Non-pigmented ciliary epithelial cell (primary cell): ENCODE results near the gene IGFL4.
"Not testable (repeated sequence)": the region's sequence is repeated elsewhere in the genome, so short reads cannot be mapped to it uniquely, and the experiment has no call there.

Source experiments
- DNase-seq: peaks from one replicate; pipeline ENCODE4 v3.0.0-alpha.2; 2010; ENCODE audit warnings: low read depth

Gene IGFL4

GRCh38 chr19:46040952-46041500 lies at the start of gene IGFL4:
Gene IGFL4, minus strand, starts transcription at chr19:46041002. Its CDS starts 40 bp downstream, at chr19:46040962.
- no peak for DNase-seq

DNA sequence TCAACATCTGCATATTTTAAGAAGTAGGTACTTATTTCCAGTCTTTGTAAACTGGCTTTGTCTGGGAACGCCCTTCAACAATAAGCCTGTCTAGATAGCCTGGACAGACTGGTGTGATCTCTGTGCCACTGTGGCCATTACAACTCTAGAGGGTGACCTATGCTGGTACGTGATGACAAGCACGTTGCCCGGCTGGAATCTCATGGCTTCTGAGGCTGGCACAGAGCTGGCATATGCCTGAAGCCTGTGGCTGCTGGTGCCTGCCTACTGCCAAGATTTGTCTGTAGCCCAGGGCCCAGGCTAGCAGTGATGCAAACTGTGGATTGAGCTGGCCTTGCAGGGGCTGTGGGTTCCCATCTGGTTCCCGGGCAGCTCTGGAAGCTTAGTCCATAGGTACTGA lies 49.6 kb upstream of the IGFL4 start:
- no peak for DNase-seq

DNA sequence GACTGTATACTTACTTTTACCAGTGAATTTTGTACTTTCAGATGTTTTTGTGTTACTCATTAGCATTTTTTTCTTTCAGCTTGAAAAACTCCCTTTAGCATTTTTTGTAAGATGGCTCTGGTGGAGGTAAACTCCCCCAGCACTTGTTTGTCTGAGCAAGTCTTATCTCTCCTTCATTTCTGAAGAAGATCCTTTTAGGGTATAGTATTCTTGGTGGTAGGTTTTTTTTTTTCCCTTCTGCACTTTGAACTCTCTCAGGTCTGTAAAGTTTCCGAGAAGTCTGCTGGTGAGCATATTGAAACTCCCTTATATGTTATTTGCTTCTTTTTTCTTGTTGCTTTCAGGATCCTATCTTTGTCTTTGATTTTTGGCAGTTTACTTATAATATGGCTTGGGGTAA lies 48.6 kb upstream of the IGFL4 start:
- no peak for DNase-seq

DNA sequence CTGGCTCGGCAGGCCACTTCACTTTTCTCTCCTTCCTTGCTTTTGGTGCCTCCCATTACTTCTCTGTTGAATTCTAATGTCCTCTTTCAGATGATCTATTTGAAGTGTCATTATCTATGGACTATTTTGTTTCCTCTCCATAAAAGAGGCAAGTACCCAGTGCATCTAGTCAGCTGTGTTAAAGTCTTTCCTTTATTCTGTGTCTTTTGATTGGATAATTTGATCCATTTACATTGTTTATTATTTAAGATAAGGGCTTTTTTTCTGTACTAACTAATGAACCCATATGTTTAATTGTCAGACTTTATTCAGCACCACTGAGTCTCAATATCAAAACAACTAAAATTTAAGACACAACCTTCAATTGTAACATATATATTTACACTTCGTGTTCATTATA lies 47.3 kb upstream of the IGFL4 start:
- no peak for DNase-seq

DNA sequence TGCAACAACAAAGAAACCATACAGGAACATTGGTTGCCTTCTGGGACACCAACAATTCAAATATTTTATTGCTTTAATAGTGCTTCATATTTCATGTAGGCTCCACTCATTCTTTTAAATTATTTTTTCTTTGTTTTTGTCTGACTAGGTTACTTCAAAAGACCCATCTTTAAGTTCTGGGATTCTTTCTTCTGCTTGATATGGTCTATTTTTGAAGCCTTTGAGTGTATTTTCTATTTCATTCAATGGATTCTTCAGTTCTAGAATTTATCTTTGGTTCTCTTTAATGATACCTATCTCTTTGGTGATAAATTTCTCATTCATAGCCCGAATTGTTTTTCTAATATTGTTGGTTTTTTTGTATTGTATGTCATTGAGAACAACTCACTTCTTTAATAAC lies 45.1 kb upstream of the IGFL4 start:
- no peak for DNase-seq

GRCh38 chr19:46082728-46083050 lies 41.9 kb upstream of the IGFL4 start:
- DNase-seq: no peak

DNA sequence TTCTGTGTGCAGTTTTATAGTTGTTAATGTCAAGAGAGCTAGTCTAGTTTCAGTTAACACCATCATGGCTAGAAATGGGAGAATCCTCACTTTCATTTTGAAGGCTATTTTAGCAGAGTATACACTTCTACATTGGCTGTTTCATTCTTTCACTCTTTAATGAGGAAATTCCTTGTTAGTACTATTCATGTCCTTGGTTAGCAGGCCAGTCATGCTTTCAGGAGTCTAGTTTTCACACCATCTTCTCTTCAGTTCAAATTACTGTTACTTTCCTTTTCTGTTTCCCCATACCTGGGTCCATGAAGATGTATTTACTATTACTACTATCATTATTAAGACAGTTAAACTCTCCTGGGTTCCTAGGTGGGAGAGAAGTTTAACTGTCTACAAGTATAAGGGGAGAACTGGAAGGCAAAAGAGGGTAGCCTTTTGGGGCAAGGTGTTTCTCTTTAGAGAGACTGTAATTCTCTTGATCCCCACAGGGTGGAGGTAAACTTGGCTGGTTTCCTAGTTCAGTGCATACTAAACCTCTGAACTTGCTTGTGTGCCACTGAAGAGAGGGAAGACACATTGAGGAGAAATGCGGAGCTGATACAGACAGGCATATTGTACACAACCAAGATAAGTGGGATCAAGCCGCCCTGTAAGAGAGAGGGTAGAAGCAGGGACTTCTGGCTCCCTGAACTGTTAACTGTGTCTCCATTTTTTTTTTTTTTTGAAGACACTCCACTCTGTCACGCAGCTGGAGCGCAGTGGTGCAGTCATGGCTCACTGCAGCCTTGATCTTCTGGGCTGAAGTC lies 41.3 kb upstream of the IGFL4 start:
- DNase-seq: no peak

DNA sequence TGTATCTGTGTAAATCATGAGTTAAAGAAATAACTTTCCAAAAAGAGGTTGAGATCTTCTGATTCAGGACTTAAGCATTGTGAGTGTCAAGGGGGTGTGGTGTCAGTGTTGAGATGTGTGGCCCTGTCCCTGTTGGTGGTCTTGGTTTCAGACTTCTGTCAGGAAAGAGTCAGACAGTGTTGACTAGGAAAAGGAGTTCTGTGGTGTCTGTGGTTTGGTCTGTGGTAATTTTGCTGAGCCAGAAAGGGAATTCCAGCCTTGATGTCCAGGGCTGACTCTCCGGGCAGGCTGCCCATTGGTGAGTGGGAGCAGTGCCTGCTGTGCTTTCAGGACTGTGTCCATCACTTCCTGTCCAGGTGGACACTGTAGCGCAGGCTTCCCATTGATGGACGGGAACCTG lies 39.8 kb upstream of the IGFL4 start:
- peak; percentile 97 for DNase-seq

GRCh38 chr19:46079576-46079975 lies 38.8 kb upstream of the IGFL4 start:
- DNase-seq: no peak

- not testable (repeated sequence) for DNase-seq
Measured at GRCh38 chr19:46078573-46079332, 38.0 kb upstream of the IGFL4 start.

DNA sequence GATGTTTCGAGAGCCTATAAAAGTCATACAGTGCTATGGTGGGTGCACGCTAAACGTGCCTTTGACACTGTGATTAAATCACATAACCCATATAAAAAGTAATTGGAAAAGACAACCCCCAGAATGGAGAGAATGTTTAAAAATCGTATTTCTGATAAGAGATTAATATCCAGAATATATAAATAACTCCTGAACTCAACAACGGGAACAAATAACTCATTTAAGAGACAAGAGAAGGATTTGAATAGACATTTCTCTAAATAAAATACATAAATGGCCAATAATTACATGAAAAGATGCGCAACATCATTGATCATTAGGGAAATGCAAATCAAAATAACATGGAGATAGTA lies 37.0 kb upstream of the IGFL4 start:
- no peak for DNase-seq

DNA sequence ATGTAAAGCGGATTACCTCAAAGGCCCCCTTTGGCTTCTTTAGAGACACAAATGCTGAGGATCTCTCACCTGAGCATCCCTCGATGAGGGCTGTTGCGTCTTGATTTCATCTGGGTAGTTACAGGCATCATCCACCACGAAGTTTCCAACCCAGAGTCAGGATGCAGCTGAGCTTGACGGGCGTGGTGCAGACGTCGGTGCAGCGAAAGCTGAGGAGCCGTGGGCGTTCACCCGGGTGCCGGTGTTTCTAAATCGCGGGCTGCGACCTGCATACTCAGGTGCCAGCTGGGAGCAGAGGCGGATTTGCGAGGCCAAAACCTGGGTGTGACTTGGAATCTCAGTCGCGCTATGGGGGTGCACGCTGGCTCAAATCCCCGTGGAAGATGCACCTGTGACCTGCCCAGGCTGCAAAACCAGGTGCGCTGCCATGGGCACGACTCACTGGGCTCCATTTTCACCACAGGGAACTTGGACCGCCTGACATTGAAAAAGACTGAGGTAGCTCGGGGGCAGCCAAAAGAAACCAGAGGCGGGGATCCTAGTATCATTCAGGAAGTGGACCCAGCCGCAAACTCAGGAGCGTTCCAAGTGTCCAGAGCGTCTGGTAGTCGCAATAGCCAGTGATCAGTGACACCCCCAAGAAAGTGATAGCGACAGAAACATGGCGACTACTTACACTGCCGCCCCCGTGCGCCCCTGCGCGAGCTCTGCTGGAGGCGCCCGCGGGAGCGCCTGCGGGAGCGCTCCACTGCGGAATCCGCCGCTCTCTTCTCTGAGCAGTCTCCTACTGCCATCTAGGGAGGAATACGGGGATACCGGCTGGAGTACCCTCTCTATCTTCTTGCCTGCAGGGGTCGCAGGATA lies 36.4 kb upstream of the IGFL4 start:
- no peak for DNase-seq

DNA sequence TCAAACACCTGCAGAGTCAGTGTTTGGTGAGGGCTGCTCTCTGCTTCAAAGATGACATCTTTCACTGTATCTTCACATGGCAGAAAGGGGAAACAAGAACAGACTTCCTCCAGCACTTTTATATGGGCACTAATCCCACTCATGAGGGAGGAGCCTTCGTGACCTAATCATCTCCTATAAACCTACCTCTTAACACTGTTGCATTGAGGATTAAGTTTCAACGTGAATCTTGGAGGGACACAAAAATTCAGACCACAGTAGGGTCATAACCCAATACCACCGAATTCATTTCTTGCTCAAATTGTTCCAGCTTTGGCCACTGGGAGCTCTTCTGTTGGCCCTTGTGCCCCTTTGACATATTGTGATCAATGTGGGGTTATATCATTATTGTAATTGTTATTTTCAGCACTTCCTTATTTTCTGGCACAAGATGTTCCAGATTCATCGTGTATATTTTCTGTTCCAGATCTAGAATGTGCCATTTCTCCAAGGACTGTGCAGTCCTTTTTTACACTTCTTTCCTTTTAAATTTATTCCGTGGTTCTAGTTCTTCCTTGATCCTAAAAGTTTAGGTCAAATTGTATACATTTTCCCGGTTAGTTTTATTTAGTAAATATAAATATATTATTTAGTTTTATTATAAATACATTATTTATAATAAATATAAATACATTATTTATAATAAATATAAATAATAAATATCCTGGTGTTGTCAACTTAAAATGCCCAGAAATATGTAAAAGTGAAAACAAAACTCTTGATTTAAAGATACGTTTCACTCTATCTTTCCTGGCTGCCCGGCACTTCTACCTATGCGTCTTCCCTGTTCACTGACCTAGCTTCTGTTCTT lies 35.5 kb upstream of the IGFL4 start:
- DNase-seq: no peak

GRCh38 chr19:46073268-46073922 lies 32.6 kb upstream of the IGFL4 start:
- no peak for DNase-seq

GRCh38 chr19:46069806-46070341 lies 29.1 kb upstream of the IGFL4 start:
- peak; percentile 88 for DNase-seq

DNA sequence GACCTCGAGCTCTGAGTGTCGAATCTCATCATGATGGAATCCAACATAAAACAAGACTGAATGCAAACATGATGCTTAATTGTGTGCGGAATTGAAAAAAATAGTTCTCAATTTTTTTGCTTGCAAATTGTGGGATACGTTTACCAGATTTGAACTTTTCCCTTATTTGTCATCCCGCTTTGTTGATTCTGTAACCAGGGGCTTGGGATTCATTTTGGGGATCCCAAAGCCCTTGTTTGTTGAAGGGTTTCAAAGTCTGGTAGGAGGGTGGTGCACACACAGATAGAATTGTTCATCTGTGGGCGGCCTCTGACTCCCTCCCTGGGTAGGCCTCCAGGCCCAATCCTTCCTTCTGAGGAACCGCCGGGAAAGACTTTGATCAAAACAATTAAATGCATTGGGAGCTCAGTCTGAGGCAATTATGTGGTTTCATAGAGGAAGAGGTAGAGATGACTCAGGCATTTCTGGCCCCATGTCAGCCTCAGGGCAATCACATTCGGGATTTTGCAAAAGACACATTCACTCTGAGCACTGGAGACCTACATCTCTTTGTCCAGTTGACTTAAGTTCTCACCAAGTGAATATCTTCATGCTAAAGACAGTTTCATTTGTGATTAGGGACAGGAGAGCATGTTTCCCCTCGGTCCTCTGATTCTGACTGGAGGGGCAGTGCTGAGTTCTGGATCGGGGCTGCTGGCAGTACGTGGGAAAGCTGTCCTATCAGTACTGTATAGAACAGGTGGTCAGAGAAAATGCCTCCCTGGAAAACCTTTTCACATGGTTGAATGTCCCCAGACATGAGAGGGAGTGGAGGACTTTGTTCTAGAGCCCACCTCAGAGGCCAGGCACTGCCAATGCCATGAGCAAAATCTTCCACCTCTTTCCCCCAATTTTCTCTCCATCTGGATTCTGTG lies 27.8 kb upstream of the IGFL4 start:
- DNase-seq: no peak

DNA sequence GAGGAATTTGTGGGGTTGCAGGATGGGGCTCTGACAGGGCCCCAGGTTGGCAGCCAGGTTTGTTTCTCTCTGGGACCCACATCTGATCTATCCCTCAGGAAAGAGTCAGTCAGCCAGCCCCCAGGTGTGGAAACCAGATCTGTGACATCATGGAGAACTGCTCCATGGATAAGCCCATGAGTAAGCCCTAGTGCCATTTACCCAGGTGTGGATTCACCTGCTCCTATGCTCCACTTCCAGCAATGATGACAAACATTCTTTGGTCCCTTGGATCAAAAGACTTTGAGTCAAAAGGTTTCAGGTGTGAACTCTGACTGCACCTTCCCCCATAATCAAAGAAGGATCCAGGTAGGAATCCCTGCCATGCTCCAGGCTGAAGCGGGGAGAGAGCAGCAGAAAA lies 26.9 kb upstream of the IGFL4 start:
- DNase-seq: no peak

- DNase-seq: no peak
Measured at GRCh38 chr19:46066471-46066870, 25.7 kb upstream of the IGFL4 start.

DNA sequence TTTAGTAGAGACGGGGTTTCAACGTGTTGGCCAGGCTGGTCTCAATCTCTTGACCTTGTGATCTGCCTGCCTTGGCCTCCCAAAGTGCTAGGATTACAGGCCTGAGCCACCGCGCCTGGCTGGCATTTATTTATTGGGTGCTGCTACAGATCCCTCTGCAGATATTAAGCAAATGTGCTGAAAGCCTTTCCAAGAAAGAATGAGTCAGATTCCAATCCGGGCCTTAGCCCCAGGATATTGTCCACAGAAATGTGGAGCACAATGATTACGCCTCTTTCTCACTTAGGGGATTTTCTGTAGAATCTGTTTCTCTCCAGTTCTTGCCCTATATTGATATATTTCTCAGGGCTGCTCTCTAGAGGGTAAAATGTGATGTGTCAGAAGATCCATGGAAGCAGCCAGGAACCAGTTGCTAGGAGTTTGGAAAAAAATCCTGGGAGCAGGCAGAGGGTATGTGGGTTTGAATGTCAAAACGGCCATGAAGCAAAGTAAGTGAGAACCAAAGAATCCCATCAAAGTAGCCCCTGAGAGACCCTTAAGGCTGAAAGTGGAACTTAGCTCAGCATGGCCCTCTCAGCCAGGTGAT lies 24.8 kb upstream of the IGFL4 start:
- DNase-seq: no peak
